Suprapubic skin (tissue), 4 donors: ENCODE data around the gene DCDC2. TPM values are rescaled to one million over a fixed set of nuclear protein-coding genes. Genes with fewer than 3 reads are reported as not detected.

Experiments used
- DNase-seq, 2 donors: peaks; one replicate each; pipeline ENCODE4 v3.0.0-alpha.2; 2019; ENCODE audit warnings: low spot score in 2 of 2
- H3K27ac ChIP-seq: fragments of 200-600 bp; sonication (generic); one replicate; pipeline ENCODE4 v1.5.1; 2019
- H3K27me3 ChIP-seq: fragments of 200-600 bp; sonication (generic); one replicate; pipeline ENCODE4 v1.5.1; 2019
- H3K36me3 ChIP-seq: fragments of 200-600 bp; sonication (generic); one replicate; pipeline ENCODE4 v1.5.1; 2019
- H3K4me1 ChIP-seq: fragments of 200-600 bp; sonication (generic); one replicate; pipeline ENCODE4 v1.5.1; 2019
- H3K4me3 ChIP-seq: fragments of 200-600 bp; sonication (generic); one replicate; pipeline ENCODE4 v1.5.1; 2019; ENCODE audit warnings: mild to moderate bottlenecking
- H3K9me3 ChIP-seq: fragments of 200-600 bp; sonication (generic); one replicate; pipeline ENCODE4 v1.5.1; 2019
- CTCF ChIP-seq, 2 donors: fragments of 200-600 bp in 1 of 2; fragments of 450-650 bp in 1 of 2; sonication (generic) in 1 of 2; IDR thresholded peaks; one replicate each; pipeline ENCODE4 v1.5.1; 2016 to 2019; ENCODE audit warnings: antibody characterized with exemption in 2 of 2, mild to moderate bottlenecking in 1 of 2, moderate library complexity in 1 of 2
- EP300 ChIP-seq: sonication (generic); formaldehyde crosslinking; IDR thresholded peaks from one replicate; pipeline ENCODE4 v1.6.1; 2017; ENCODE audit warnings: antibody characterized with exemption
- POLR2A ChIP-seq, 2 donors: fragments of 450-650 bp; IDR thresholded peaks; one replicate each; pipeline ENCODE4 v1.6.1; 2017; ENCODE audit warnings: antibody characterized with exemption in 2 of 2, mild to moderate bottlenecking in 2 of 2, moderate library complexity in 2 of 2
- POLR2AphosphoS5 ChIP-seq, 3 donors: sonication (generic); formaldehyde crosslinking; IDR thresholded peaks; one replicate each; pipeline ENCODE4 v1.6.1; 2017; ENCODE audit warnings: antibody characterized with exemption in 3 of 3
- WGBS: methylation state at CpG from one replicate; pipeline ENCODE4 v1.1.5; 2018; 5-methylcytosine and 5-hydroxymethylcytosine counted together
- total RNA-seq, 4 donors: library from RNA; depleted of rRNA; stranded (reverse); fragments of >200 nt; gene quantifications; one replicate each; pipeline ENCODE4 v1.1.0, GENCODE V29; 2016

The DCDC2 gene
- total RNA-seq, 4 donors from 2014 or later: 0.15 to 0.55 (median 0.16) TPM; not detected in 1

GRCh38 chr6:24397631-24398030 lies 39.8 kb upstream of the DCDC2 start:
- H3K4me1 ChIP-seq: peaks cover 9% of the 10 kb centered on the region
- DNase-seq: no peak
- no peaks in the 10 kb centered on the region for H3K9me3 ChIP-seq
- TF ChIP-seq POLR2A (IDR thresholded peaks at IDR 0.05): no peak
- no peak for TF ChIP-seq POLR2AphosphoS5 (IDR thresholded peaks at IDR 0.05)
- no peak for TF ChIP-seq EP300
- no peak for TF ChIP-seq CTCF (IDR thresholded peaks at IDR 0.05)
- no peak overlapping the region for H3K27ac ChIP-seq
- peaks cover 9% of the 10 kb centered on the region for H3K27me3 ChIP-seq
- no peak overlapping the region for H3K4me3 ChIP-seq
- no peaks in the 10 kb centered on the region for H3K36me3 ChIP-seq
- WGBS: 61% methylated on average over 1 of the region's 1 CpG

GRCh38 chr6:24396824-24397223 lies 39.0 kb upstream of the DCDC2 start:
- H3K4me1 ChIP-seq: peaks cover 3% of the 10 kb centered on the region
- 94% methylated on average over 1 of the region's 1 CpG for WGBS
- H3K36me3 ChIP-seq: no peaks in the 10 kb centered on the region
- no peak for TF ChIP-seq CTCF (IDR thresholded peaks at IDR 0.05)
- TF ChIP-seq EP300: no peak
- TF ChIP-seq POLR2A (IDR thresholded peaks at IDR 0.05): no peak
- TF ChIP-seq POLR2AphosphoS5 (IDR thresholded peaks at IDR 0.05): no peak
- no peaks in the 10 kb centered on the region for H3K9me3 ChIP-seq
- peaks cover 9% of the 10 kb centered on the region for H3K27me3 ChIP-seq
- DNase-seq: no peak
- no peak overlapping the region for H3K27ac ChIP-seq
- no peak overlapping the region for H3K4me3 ChIP-seq

GRCh38 chr6:24394780-24395437 lies 37.0 kb upstream of the DCDC2 start:
- Histone ChIP-seq H3K4me1 (peaks cover 3% of the 10 kb centered on the region), H3K36me3 (no peaks in the 10 kb centered on the region), H3K4me3 (no peak overlapping the region), H3K27me3 (peaks cover 9% of the 10 kb centered on the region), H3K27ac (no peak overlapping the region), H3K9me3 (no peaks in the 10 kb centered on the region)
- TF ChIP-seq EP300 (no peak), CTCF (IDR thresholded peaks at IDR 0.05) (no peak), POLR2A (IDR thresholded peaks at IDR 0.05) (no peak), POLR2AphosphoS5 (IDR thresholded peaks at IDR 0.05) (no peak)
- no peak for DNase-seq
- WGBS: 62% methylated on average over 4 of the region's 4 CpGs

- Histone ChIP-seq H3K4me3 (no peak overlapping the region), H3K27me3 (peaks cover 6% of the 10 kb centered on the region), H3K36me3 (no peaks in the 10 kb centered on the region), H3K27ac (no peak overlapping the region), H3K9me3 (no peaks in the 10 kb centered on the region), H3K4me1 (peaks cover 3% of the 10 kb centered on the region)
- DNase-seq: no peak
- 97% methylated on average over 2 of the region's 2 CpGs for WGBS
- TF ChIP-seq EP300: no peak
- TF ChIP-seq CTCF (IDR thresholded peaks at IDR 0.05): no peak
- TF ChIP-seq POLR2AphosphoS5 (IDR thresholded peaks at IDR 0.05): no peak
- no peak for TF ChIP-seq POLR2A (IDR thresholded peaks at IDR 0.05)
Observed at GRCh38 chr6:24394061-24394779, 36.4 kb upstream of the DCDC2 start.

GRCh38 chr6:24391756-24392405 lies 34.0 kb upstream of the DCDC2 start:
- Histone ChIP-seq H3K27me3 (no peaks in the 10 kb centered on the region), H3K4me3 (no peak overlapping the region), H3K36me3 (no peaks in the 10 kb centered on the region), H3K4me1 (peaks cover 3% of the 10 kb centered on the region), H3K9me3 (no peaks in the 10 kb centered on the region), H3K27ac (no peak overlapping the region)
- DNase-seq: no peak
- no peak for TF ChIP-seq POLR2AphosphoS5 (IDR thresholded peaks at IDR 0.05)
- TF ChIP-seq POLR2A (IDR thresholded peaks at IDR 0.05): no peak
- TF ChIP-seq EP300: no peak
- TF ChIP-seq CTCF (IDR thresholded peaks at IDR 0.05): no peak
- 70% methylated on average over 2 of the region's 2 CpGs for WGBS
